Measurements from ENCODE around the gene IGF2BP2. TPM values are rescaled to one million over a fixed set of nuclear protein-coding genes. Genes with fewer than 3 reads are reported as not detected.

The IGF2BP2 gene
- total RNA-seq, 1 experiment from 2014 or later = 97.8 TPM

GRCh38 chr3:185677146-185677829 is 147.6 kb downstream of the IGF2BP2 start:
- CTCF ChIA-PET = interaction anchor here (0.6 to 1.4 kb wide), 11 partner anchors 16 to 236 kb away, joined by 3 to 10 read pairs (median 5); no protein-coding TSS in a partner anchor
- Histone ChIP-seq H3K9me3 (ENCODE audit: control insufficient read depth, insufficient read depth, low read depth, low read length) (no peaks in the 10 kb centered on the region), H3K4me1 (ENCODE audit: control insufficient read depth, insufficient read depth, low read length) (no peaks in the 10 kb centered on the region), H3K4me3 (ENCODE audit: low read depth in 2 of 2, low read length in 2 of 2) (no peak overlapping the region), H3K27me3 (ENCODE audit: control insufficient read depth, insufficient read depth, low read length) (no peaks in the 10 kb centered on the region), H3K27ac (ENCODE audit: low read length) (no peak overlapping the region), H3K36me3 (ENCODE audit: control insufficient read depth, insufficient read depth, low read length) (peaks cover 25% of the 10 kb centered on the region)
- intact Hi-C loops (cut with micrococcal nuclease; ENCODE audit: unreplicated experiment) (loop anchor here (5.0 kb wide), 1 partner anchor 55 kb away; no protein-coding TSS in a partner anchor), in situ Hi-C loops (cut with HindIII; ENCODE audit: low pct_unique_long_range_greater_than_20kb, low sequenced_read_pairs) (no loop called here)
- POLR2A ChIA-PET = interaction anchor here (0.8 kb wide), 1 partner anchor 266 kb away, joined by 7 read pairs; no protein-coding TSS in a partner anchor
- TF ChIP-seq SIN3A (IDR thresholded peaks at IDR 0.05; ENCODE audit: borderline replicate concordance, insufficient read depth, low read depth, low read length) (no peak), TCF7L2 (IDR thresholded peaks at IDR 0.05; ENCODE audit: low read depth, low read length) (no peak)
- TF ChIP-seq, protein P1, sequence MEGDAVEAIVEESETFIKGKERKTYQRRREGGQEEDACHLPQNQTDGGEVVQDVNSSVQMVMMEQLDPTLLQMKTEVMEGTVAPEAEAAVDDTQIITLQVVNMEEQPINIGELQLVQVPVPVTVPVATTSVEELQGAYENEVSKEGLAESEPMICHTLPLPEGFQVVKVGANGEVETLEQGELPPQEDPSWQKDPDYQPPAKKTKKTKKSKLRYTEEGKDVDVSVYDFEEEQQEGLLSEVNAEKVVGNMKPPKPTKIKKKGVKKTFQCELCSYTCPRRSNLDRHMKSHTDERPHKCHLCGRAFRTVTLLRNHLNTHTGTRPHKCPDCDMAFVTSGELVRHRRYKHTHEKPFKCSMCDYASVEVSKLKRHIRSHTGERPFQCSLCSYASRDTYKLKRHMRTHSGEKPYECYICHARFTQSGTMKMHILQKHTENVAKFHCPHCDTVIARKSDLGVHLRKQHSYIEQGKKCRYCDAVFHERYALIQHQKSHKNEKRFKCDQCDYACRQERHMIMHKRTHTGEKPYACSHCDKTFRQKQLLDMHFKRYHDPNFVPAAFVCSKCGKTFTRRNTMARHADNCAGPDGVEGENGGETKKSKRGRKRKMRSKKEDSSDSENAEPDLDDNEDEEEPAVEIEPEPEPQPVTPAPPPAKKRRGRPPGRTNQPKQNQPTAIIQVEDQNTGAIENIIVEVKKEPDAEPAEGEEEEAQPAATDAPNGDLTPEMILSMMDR (IDR thresholded peaks at IDR 0.05) = peak; percentile 85
- DNase-seq (ENCODE audit: low read depth, low spot score) (peak; percentile 69), ATAC-seq (peak; percentile 94)
- BruUV-seq (replicated peaks) = no TSS peak

DNA sequence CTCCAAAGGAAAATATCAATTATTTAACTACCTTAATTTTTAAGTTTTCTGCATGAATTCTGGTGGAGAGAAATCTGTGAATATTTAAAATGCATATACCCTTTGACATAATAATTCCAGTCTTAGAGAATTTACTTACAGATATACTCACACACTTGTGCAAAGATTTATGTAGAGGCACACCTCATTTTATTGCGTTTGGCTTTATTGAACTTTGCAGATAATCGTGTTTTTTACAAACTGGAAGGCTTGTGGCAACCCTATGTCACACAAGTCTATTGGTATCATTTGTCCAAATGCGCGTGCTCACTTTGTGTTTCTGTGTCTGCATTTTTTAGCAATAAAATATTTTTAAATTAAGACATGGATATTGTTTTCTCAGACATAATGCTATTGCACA is 157.3 kb downstream of the IGF2BP2 start:
- POLR2A ChIA-PET = no interaction called here

More for the DNA sequence above, 157.3 kb downstream of the IGF2BP2 start:
- Histone ChIP-seq H3K4me1 (ENCODE audit: control insufficient read depth, insufficient read depth, low read length) (no peaks in the 10 kb centered on the region), H3K9me3 (ENCODE audit: control insufficient read depth, insufficient read depth, low read depth, low read length) (no peaks in the 10 kb centered on the region), H3K27ac (ENCODE audit: low read length) (no peak overlapping the region), H3K4me3 (ENCODE audit: low read depth in 2 of 2, low read length in 2 of 2) (no peak overlapping the region), H3K27me3 (ENCODE audit: control insufficient read depth, insufficient read depth, low read length) (no peaks in the 10 kb centered on the region), H3K36me3 (ENCODE audit: control insufficient read depth, insufficient read depth, low read length) (peaks cover 25% of the 10 kb centered on the region)
- CTCF ChIA-PET = no interaction called here
- BruUV-seq (replicated peaks) = no TSS peak
- no peak for DNase-seq (ENCODE audit: low read depth, low spot score)
- TF ChIP-seq SIN3A (IDR thresholded peaks at IDR 0.05; ENCODE audit: borderline replicate concordance, insufficient read depth, low read depth, low read length) (no peak), POLR2AphosphoS5 (IDR thresholded peaks at IDR 0.05; ENCODE audit: low read depth, low read length) (no peak), TCF7L2 (IDR thresholded peaks at IDR 0.05; ENCODE audit: low read depth, low read length) (no peak)
- TF ChIP-seq, protein P2, sequence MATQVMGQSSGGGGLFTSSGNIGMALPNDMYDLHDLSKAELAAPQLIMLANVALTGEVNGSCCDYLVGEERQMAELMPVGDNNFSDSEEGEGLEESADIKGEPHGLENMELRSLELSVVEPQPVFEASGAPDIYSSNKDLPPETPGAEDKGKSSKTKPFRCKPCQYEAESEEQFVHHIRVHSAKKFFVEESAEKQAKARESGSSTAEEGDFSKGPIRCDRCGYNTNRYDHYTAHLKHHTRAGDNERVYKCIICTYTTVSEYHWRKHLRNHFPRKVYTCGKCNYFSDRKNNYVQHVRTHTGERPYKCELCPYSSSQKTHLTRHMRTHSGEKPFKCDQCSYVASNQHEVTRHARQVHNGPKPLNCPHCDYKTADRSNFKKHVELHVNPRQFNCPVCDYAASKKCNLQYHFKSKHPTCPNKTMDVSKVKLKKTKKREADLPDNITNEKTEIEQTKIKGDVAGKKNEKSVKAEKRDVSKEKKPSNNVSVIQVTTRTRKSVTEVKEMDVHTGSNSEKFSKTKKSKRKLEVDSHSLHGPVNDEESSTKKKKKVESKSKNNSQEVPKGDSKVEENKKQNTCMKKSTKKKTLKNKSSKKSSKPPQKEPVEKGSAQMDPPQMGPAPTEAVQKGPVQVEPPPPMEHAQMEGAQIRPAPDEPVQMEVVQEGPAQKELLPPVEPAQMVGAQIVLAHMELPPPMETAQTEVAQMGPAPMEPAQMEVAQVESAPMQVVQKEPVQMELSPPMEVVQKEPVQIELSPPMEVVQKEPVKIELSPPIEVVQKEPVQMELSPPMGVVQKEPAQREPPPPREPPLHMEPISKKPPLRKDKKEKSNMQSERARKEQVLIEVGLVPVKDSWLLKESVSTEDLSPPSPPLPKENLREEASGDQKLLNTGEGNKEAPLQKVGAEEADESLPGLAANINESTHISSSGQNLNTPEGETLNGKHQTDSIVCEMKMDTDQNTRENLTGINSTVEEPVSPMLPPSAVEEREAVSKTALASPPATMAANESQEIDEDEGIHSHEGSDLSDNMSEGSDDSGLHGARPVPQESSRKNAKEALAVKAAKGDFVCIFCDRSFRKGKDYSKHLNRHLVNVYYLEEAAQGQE (IDR thresholded peaks at IDR 0.05; ENCODE audit: insufficient read depth in 1 of 2, low read depth in 2 of 2, low read length in 1 of 2) = no peak
- TF ChIP-seq, protein P1 (IDR thresholded peaks at IDR 0.05) = no peak
- no peak for ATAC-seq
- in situ Hi-C loops (cut with HindIII; ENCODE audit: low pct_unique_long_range_greater_than_20kb, low sequenced_read_pairs) = no loop called here
- intact Hi-C loops (cut with micrococcal nuclease; ENCODE audit: unreplicated experiment) = loop anchor here (10.0 kb wide), 1 partner anchor 157 kb away; the partner anchor contains the start of gene IGF2BP2
